HS-5 (cell line): ENCODE data around the gene CRYBG3.

Experiments used
- DNase-seq: peaks from one replicate; pipeline ENCODE4 v3.0.0-alpha.2; 2012; ENCODE audit warnings: low read depth

The CRYBG3 gene

GRCh38 chr3:97948351-97949109, 126.7 kb downstream of the CRYBG3 start:
- no peak for DNase-seq

GRCh38 chr3:97949110-97949485, 127.3 kb downstream of the CRYBG3 start:
- no peak for DNase-seq

- DNase-seq, result no peak
These were observed 127.9 kb downstream of the CRYBG3 start for GRCh38 chr3:97949743-97950142.

GRCh38 chr3:97950360-97950759, 128.5 kb downstream of the CRYBG3 start:
- no peak for DNase-seq

GRCh38 chr3:97952280-97952679, 130.5 kb downstream of the CRYBG3 start:
- DNase-seq, result peak; percentile 48

- no peak for DNase-seq
These were observed 131.1 kb downstream of the CRYBG3 start for GRCh38 chr3:97952872-97953271.

GRCh38 chr3:97954228-97954827, 132.5 kb downstream of the CRYBG3 start:
- no peak for DNase-seq

GRCh38 chr3:97956051-97956450, 134.2 kb downstream of the CRYBG3 start:
- no peak for DNase-seq

GRCh38 chr3:97957617-97958311, 136.0 kb downstream of the CRYBG3 start:
- no peak for DNase-seq

GRCh38 chr3:97958396-97958795, 136.6 kb downstream of the CRYBG3 start:
- DNase-seq, result no peak

GRCh38 chr3:97958796-97959195, 137.0 kb downstream of the CRYBG3 start:
- no peak for DNase-seq

- no peak for DNase-seq
These were observed 138.1 kb downstream of the CRYBG3 start for GRCh38 chr3:97959872-97960271.

- no peak for DNase-seq
These were observed 138.7 kb downstream of the CRYBG3 start for GRCh38 chr3:97960551-97960950.

- DNase-seq, result no peak
These were observed 139.4 kb downstream of the CRYBG3 start for GRCh38 chr3:97960993-97961766.

GRCh38 chr3:97967966-97968365, 146.2 kb downstream of the CRYBG3 start:
- DNase-seq, result no peak

- DNase-seq, result no peak
These were observed 146.6 kb downstream of the CRYBG3 start for GRCh38 chr3:97968376-97968775.

- DNase-seq, result no peak
These were observed 147.7 kb downstream of the CRYBG3 start for GRCh38 chr3:97969541-97969940.

- DNase-seq, result no peak
These were observed 148.3 kb downstream of the CRYBG3 start for GRCh38 chr3:97970156-97970555.

- no peak for DNase-seq
These were observed 149.3 kb downstream of the CRYBG3 start for GRCh38 chr3:97970956-97971620.

GRCh38 chr3:97971679-97972567, 150.1 kb downstream of the CRYBG3 start, which contains the start of gene RIOX2:
Gene RIOX2 (minus strand): TSS chr3:97972431. CDS start chr3:97967593, 4,838 bp downstream.
- peak; percentile 26 for DNase-seq

- DNase-seq, result no peak
These were observed 151.2 kb downstream of the CRYBG3 start for GRCh38 chr3:97972976-97973375.
